ENCODE results near the gene EHF.
"Not testable (repeated sequence)": the region's sequence is repeated elsewhere in the genome, so short reads cannot be mapped to it uniquely, and the experiment has no call there.

EHF gene

GRCh38 chr11:34668583-34669053 lies 47.7 kb downstream of the EHF start:
- no peaks in the 10 kb centered on the region for H3K4me1 Mint-ChIP-seq
- H3K9me3 Mint-ChIP-seq = no peaks in the 10 kb centered on the region
- peaks cover 28% of the 10 kb centered on the region for H3K27me3 Mint-ChIP-seq
- no peak overlapping the region for H3K27ac Mint-ChIP-seq
- DNase-seq = no peak
- H3K4me3 Mint-ChIP-seq = no peak overlapping the region
- CTCF ChIA-PET = no interaction called here
- no peaks in the 10 kb centered on the region for H3K36me3 Mint-ChIP-seq

DNA sequence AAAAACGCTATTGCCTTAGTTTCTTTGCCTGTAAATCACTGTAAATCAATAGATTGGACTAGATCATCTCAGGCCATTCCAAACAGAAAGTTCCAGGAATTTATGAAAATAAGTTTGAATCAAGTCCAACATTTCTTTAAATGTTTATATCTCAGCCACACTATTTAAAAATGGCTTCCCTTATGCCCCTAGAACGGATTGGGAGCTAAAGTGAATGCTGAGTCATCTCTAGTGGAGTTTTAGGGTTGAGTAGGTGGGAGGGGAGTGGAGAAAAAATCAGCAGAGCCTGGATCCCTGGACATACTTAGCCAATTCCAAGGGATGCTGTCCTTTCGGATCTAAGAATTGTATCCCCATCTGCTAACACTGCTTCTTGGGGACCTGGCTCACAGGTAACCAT lies 48.6 kb downstream of the EHF start:
- Mint-ChIP-seq H3K27me3 (peaks cover 32% of the 10 kb centered on the region), H3K9me3 (no peaks in the 10 kb centered on the region), H3K27ac (no peak overlapping the region), H3K4me1 (no peaks in the 10 kb centered on the region), H3K4me3 (no peak overlapping the region), H3K36me3 (no peaks in the 10 kb centered on the region)
- CTCF ChIA-PET = no interaction called here
- no peak for DNase-seq

GRCh38 chr11:34671117-34671516 lies 50.2 kb downstream of the EHF start:
- no peak overlapping the region for H3K4me3 Mint-ChIP-seq
- peaks cover 36% of the 10 kb centered on the region for H3K27me3 Mint-ChIP-seq
- H3K36me3 Mint-ChIP-seq = no peaks in the 10 kb centered on the region
- H3K27ac Mint-ChIP-seq = no peak overlapping the region
- H3K9me3 Mint-ChIP-seq = no peaks in the 10 kb centered on the region
- CTCF ChIA-PET = no interaction called here
- H3K4me1 Mint-ChIP-seq = no peaks in the 10 kb centered on the region
- DNase-seq = no peak

DNA sequence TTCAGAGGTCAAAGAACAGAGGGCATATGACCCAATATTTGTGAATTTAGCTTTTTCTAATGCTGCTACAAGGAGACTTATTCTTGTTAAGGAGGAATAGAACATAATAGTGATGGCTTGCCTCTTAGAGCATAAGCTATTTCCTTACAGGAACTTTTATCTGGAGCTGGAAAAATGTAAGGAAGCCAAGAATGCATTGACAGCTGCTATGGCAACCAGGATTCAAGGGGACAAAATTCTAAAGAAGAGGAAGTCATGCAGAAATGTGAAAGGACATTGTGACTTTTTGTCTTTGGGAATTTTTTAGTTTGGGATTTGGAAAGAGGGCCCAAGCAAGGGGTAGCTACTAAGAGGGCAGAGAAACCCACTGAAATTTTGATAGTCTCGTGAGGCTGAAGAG lies 51.1 kb downstream of the EHF start:
- no peaks in the 10 kb centered on the region for H3K9me3 Mint-ChIP-seq
- H3K36me3 Mint-ChIP-seq = no peaks in the 10 kb centered on the region
- no peak overlapping the region for H3K27ac Mint-ChIP-seq
- H3K4me3 Mint-ChIP-seq = no peak overlapping the region
- CTCF ChIA-PET = no interaction called here
- H3K27me3 Mint-ChIP-seq = peaks cover 35% of the 10 kb centered on the region
- no peak for DNase-seq
- no peaks in the 10 kb centered on the region for H3K4me1 Mint-ChIP-seq

GRCh38 chr11:34674038-34674437 lies 53.1 kb downstream of the EHF start:
- CTCF ChIA-PET = no interaction called here
- Mint-ChIP-seq H3K4me1 (no peaks in the 10 kb centered on the region), H3K9me3 (no peaks in the 10 kb centered on the region)

DNA sequence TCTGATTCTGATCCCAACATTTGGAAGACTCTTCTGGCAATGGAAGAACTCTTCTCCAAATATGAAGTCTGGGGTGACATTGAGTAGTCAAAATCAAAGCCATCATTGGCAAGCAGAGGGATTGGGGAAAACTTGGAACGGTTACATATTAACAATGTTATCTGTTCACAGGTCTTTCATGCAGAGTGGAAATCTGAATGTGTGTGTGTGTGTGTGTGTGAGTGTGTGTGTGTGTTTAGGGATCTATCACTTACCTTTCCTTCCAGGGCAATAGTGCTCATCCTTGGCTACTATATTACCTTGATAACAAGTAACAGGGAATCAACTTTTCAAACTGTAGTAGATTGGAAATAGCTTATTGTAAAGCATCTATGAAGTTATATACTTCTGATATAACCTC lies 55.3 kb downstream of the EHF start:
- Mint-ChIP-seq H3K27me3 (peaks cover 18% of the 10 kb centered on the region), H3K4me1 (no peaks in the 10 kb centered on the region), H3K4me3 (no peak overlapping the region), H3K9me3 (no peaks in the 10 kb centered on the region), H3K27ac (no peak overlapping the region), H3K36me3 (no peaks in the 10 kb centered on the region)
- DNase-seq = no peak
- CTCF ChIA-PET = interaction anchor here (1.2 kb wide), 1 partner anchor 26 kb away, joined by 3 read pairs; no protein-coding TSS in a partner anchor

More at GRCh38 chr11:34674038-34674437, 53.1 kb downstream of the EHF start:
- Mint-ChIP-seq H3K27me3 (peaks cover 19% of the 10 kb centered on the region), H3K4me3 (no peak overlapping the region), H3K36me3 (no peaks in the 10 kb centered on the region), H3K27ac (no peak overlapping the region)
- no peak for DNase-seq

- CTCF ChIA-PET = no interaction called here
These were observed 58.8 kb downstream of the EHF start for GRCh38 chr11:34679681-34680080.

DNA sequence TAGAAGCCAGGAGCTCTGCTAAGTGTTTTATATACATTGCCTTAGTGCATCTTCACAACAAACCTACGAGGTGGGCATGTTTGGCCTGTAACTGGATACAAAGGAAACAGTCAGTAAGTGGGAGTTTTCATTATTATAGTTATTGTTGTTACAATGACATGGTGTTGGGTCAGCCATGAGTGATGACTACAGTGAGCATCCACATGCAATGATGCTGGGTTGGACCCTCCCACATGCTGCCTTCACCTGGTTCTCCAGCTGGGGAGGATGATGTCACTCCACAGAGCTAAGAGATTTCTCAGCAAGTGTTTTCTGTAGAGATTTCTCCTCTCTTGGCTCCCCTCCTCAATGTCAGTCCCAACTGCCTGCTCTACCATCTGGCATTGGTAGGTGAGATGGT lies 59.3 kb downstream of the EHF start:
- CTCF ChIA-PET = no interaction called here
- Mint-ChIP-seq H3K36me3 (no peaks in the 10 kb centered on the region), H3K27me3 (peaks cover 13% of the 10 kb centered on the region), H3K27ac (no peak overlapping the region), H3K4me1 (no peaks in the 10 kb centered on the region), H3K9me3 (no peaks in the 10 kb centered on the region), H3K4me3 (no peak overlapping the region)
- no peak for DNase-seq

More at GRCh38 chr11:34679681-34680080, 58.8 kb downstream of the EHF start:
- Mint-ChIP-seq H3K4me3 (no peak overlapping the region), H3K27ac (no peak overlapping the region), H3K9me3 (no peaks in the 10 kb centered on the region), H3K4me1 (no peaks in the 10 kb centered on the region), H3K36me3 (no peaks in the 10 kb centered on the region), H3K27me3 (peaks cover 11% of the 10 kb centered on the region)
- no peak for DNase-seq

DNA sequence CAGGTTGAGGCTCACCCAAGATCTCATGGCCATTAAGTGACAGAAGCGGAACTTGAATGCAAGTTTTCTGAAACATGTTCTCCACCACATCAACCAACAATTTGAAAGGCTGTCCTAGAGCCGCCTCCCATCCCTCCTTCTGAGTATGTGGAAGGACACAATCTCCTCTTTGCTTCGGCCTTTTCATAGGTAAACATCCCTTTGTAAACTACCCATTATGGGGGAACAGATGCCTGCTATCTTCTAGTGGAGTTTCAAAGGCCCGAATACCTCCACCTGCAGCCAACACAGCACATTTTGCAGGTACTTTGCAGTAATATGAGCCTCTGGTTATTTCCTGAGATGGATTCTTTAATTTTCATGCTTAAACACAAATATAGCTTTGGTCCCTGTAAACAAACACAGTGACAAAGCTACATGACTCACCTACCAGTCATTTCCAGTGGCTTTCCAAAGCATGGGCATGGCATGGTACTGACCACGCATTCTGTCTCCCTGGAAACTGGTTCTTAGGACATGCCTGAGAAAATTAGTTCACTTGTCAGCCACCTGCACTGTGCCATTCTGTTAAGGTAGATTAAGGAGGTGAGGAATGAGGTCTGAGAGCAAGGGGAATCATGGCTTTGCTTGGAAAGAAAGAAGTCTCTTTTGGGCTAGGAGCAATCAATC lies 60.2 kb downstream of the EHF start:
- Mint-ChIP-seq H3K9me3 (no peaks in the 10 kb centered on the region), H3K4me1 (no peaks in the 10 kb centered on the region), H3K36me3 (no peaks in the 10 kb centered on the region), H3K27ac (no peak overlapping the region), H3K4me3 (no peak overlapping the region), H3K27me3 (peaks cover 13% of the 10 kb centered on the region)
- no peak for DNase-seq
- CTCF ChIA-PET = no interaction called here

DNA sequence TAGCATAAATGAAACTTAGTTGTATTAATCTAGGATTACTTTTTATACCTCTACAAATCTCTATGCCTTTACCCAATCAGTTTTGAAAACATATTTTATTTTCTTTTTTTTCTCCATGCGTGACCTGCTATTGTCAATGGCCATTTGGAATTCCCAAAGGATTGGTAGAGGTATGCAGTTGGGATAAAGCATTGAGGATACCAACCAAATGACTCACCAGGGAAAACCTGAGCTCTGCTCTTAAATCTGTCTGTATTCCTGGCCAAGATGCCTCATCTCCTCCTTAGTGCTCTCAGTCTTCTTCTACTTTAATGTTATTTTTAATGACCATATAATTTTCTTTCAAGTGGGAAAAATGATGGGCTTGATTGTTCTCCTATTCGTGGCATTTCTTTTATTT lies 61.9 kb downstream of the EHF start:
- CTCF ChIA-PET = no interaction called here
- H3K9me3 Mint-ChIP-seq = no peaks in the 10 kb centered on the region
- no peaks in the 10 kb centered on the region for H3K36me3 Mint-ChIP-seq
- H3K4me3 Mint-ChIP-seq = no peak overlapping the region
- DNase-seq = no peak
- no peak overlapping the region for H3K27ac Mint-ChIP-seq
- H3K27me3 Mint-ChIP-seq = peaks cover 9% of the 10 kb centered on the region
- no peaks in the 10 kb centered on the region for H3K4me1 Mint-ChIP-seq

GRCh38 chr11:34683396-34683795 lies 62.5 kb downstream of the EHF start:
- Mint-ChIP-seq H3K9me3 (no peaks in the 10 kb centered on the region), H3K4me3 (no peak overlapping the region), H3K27me3 (peaks cover 9% of the 10 kb centered on the region), H3K36me3 (no peaks in the 10 kb centered on the region), H3K4me1 (no peaks in the 10 kb centered on the region), H3K27ac (no peak overlapping the region)
- CTCF ChIA-PET = no interaction called here
- DNase-seq = no peak

DNA sequence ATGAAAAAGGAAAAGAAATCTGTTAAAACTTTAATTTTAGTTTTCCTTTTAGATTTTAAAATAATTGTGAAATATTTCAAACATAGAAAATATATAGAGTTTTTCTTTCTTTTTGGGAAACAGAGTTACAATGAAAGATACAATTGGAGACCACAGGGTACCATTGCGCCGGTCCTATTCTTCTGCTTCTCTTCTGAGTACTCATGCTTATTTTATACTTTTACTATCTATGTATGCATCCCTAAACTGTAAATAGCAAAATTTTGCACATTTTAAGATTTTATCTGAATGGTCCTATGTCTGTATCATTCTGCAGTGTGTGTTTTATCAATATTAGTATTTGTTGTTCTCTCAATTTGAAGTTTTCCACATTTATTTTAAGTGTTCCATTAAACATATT lies 65.0 kb downstream of the EHF start:
- Mint-ChIP-seq H3K9me3 (no peaks in the 10 kb centered on the region), H3K4me3 (no peak overlapping the region), H3K27me3 (peaks cover 9% of the 10 kb centered on the region), H3K4me1 (no peaks in the 10 kb centered on the region), H3K36me3 (no peaks in the 10 kb centered on the region), H3K27ac (no peak overlapping the region)
- CTCF ChIA-PET = no interaction called here
- no peak for DNase-seq

- H3K36me3 Mint-ChIP-seq, H3K4me3 Mint-ChIP-seq, H3K27me3 Mint-ChIP-seq, H3K27ac Mint-ChIP-seq, DNase-seq, H3K9me3 Mint-ChIP-seq, CTCF ChIA-PET, H3K4me1 Mint-ChIP-seq: not testable (repeated sequence)
These were observed 71.4 kb downstream of the EHF start for GRCh38 chr11:34692299-34692698.

GRCh38 chr11:34696862-34697261 lies 76.0 kb downstream of the EHF start:
- H3K36me3 Mint-ChIP-seq = no peaks in the 10 kb centered on the region
- H3K27ac Mint-ChIP-seq = no peak overlapping the region
- no peak for DNase-seq
- H3K27me3 Mint-ChIP-seq = peaks cover 4% of the 10 kb centered on the region
- no peaks in the 10 kb centered on the region for H3K4me1 Mint-ChIP-seq
- H3K4me3 Mint-ChIP-seq = no peak overlapping the region
- no peaks in the 10 kb centered on the region for H3K9me3 Mint-ChIP-seq
- CTCF ChIA-PET = no interaction called here

DNA sequence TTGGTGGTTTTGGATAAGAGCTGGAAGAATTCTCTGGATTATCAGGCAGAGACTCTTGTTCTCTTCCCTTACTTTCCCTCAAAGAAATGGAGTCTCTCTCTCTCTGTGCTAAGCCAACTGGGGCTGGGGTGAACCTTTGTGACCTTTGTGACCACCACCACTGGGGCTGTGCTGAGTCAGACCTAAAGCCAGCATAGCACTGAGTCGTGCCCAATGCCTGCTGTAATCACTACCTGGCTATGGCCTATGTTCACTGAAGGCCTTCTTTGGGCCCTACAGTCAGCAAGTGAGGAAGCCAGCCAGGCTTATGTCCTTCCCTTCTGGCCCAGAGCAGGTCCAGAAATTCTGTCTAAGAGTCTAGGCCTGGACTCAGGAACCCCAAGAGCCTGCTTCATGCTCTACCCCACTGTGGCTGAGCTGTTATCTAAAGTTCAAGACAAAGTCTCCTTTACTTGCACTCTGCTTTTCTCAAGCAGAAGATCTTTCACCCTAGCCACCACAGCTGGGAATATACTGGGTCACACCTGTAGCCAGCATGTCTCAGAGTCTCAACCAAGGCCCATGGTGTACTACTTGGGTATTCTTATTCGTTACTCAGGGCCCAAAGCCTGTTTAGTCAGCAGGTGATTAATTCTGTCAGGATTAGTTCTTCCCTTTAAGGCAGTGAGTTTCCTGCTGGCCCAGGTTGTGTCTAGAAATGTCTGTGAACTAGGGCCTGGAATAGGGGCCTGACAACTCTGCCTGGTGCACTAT lies 86.0 kb downstream of the EHF start:
- no peak for DNase-seq
- Mint-ChIP-seq H3K27ac (no peak overlapping the region), H3K4me3 (no peak overlapping the region), H3K36me3 (no peaks in the 10 kb centered on the region), H3K9me3 (no peaks in the 10 kb centered on the region), H3K27me3 (no peaks in the 10 kb centered on the region), H3K4me1 (no peaks in the 10 kb centered on the region)
- CTCF ChIA-PET = no interaction called here
